ENCODE measurements around the gene DLG2.

DLG2 gene

DNA sequence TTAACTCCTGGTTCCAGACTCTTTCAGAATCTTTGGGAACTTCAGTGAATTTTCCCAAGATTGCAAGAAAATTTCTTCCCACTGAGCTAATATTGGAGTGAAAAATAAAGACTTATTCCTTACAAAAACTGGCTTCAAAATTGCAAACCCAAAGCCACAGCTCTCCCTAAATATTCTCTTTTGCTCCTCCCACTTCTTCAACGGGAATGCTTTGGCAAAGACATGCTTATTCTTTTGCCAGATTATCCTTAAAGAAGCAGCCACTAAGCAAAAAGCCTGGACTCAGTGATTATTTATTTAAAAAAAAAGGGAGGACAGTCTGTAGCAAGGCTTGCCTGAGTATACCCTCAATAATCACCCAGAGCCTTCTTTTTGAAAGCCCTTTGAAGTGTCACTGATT lies 1438.6 kb downstream of the DLG2 start:
- in situ Hi-C loops (cut with HindIII; ENCODE audit: low sequenced_read_pairs): no loop called here

DNA sequence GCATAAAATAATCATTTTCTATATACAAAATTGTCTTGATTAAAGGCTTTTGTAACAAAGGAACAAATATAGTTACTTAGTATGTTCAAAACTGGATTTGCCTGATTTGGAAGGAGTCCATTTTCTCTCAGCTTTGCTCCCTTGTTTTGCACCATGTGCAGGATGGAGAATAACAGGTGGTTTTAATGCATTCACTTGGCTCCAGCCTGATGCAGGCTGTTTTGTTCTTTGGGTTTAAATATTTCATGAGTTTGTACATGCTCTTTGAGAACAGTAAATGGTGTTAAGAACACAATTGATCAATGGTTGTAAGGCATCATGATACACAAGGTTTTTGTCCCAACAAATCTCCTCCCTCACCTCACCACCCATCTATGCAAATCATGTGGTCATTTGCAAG lies 1454.1 kb downstream of the DLG2 start:
- in situ Hi-C loops (cut with HindIII; ENCODE audit: low sequenced_read_pairs): no loop called here

DNA sequence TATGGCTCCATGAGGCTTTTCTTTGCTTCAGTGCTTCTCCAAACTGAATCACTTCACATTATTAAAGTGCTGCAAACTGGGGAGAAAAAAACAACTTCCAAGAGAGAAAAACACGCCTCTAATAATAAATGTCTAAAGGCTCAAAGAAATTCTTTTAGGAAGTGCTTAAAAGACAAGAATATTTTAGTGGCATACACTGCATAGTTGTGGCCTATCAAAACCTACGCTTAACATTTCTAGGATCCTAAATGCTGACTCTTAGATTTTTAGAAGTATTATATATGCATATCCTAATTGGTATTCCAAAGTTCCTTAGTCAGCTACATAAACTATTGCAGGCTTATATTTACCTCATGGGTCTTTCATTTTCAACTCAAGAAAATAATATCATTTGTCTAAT lies 1462.0 kb downstream of the DLG2 start:
- in situ Hi-C loops (cut with HindIII; ENCODE audit: low sequenced_read_pairs): no loop called here

DNA sequence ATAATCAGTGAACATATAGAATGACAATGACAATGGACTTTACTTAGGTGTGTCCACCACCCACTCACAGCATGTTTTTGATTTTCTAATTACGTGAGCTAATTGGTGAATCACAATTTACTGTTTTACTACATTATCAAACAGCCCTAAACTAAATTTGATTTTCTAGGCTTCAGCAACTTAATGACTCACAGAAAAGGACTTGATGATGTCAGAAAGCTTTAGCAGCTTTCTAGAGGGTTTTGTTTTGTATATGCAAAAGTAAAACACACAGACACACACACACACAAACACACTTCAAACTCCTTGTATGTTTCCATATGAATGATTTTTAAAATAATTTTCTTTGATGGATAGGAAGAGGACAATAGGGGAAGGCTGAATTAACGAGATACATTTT lies 1462.4 kb downstream of the DLG2 start:
- in situ Hi-C loops (cut with HindIII; ENCODE audit: low sequenced_read_pairs): no loop called here

DNA sequence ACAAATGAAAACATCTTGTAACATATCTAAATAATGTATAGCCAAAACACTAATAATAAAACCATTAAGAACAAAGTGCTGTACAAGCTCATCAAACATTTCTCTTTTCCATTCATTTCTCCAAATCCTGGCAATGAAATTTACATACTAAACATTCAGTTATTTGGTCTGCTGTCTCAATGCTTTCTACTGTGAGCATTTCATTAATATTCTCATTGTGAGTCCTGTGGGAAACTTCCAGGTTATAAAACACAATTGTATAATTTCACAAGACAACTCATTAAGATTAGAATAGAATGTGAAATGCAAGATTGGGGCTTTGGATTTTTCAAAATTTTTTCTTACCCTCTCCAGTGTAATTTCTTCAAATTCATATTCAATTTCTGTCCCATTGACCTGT lies 1464.0 kb downstream of the DLG2 start:
- in situ Hi-C loops (cut with HindIII; ENCODE audit: low sequenced_read_pairs): no loop called here

DNA sequence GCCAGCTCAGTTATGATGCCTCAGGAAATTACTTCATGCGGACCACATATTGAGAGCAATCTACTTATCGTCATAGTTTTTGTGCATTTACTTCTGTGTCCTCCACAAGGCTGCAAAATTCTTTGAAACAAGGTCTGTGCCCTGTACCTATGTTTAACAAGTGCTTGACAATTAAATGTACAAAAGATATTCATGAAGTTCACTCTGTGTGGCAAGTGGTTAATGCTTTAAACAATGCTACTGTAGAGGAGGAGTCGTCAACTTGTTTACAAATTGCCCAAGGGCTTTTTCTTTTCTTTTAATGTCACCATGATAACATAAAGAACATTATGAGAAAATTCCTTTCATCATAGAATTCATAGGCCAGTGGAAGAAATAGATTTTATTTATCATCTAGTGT lies 1469.5 kb downstream of the DLG2 start:
- in situ Hi-C loops (cut with HindIII; ENCODE audit: low sequenced_read_pairs): no loop called here

DNA sequence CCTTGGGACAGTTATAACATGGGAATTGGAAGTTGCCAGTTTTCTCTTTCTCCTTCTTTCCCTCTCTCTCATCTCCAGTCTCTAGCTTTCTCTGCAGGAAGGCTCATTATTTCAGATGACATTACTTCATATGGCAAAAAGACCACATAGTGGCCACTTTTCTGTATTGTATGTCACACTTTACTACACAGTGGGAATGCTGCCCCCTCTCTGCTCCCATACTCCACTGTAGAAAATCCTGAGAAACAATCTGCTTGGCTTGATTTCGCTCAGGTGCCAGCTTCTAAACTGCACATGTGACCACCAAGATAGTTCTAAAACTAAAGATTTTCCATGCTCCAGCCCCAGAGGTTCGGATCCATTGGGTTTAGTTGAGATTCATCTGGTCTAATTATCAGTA lies 1480.3 kb downstream of the DLG2 start:
- in situ Hi-C loops (cut with HindIII; ENCODE audit: low sequenced_read_pairs): no loop called here

DNA sequence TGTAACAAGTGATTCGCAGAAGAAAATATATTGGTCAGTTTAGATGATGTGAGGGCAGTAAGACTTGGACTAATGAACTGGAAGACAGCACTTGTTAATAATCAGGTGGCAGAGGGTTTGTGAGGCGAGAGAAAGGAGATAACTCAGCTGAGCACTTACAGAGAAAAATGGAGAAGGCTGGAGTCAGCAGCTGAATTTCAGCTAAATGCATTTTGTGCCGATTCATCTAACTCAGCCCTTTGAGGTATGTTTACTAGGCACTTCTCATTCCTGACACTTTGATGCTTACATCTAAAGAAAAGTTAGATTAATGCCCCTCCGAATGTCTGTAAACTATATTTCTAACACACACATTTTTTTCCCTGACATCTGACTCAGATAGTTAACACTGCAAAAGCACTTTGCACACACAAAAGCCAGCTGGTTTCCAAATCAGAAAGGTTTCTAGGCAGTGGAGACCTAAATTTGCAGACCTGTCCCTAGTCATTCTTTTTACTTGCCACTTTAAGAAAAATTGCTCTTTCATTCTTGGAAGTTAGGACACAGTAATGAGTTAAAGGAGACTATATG lies 1481.4 kb downstream of the DLG2 start:
- in situ Hi-C loops (cut with HindIII; ENCODE audit: low sequenced_read_pairs): no loop called here

DNA sequence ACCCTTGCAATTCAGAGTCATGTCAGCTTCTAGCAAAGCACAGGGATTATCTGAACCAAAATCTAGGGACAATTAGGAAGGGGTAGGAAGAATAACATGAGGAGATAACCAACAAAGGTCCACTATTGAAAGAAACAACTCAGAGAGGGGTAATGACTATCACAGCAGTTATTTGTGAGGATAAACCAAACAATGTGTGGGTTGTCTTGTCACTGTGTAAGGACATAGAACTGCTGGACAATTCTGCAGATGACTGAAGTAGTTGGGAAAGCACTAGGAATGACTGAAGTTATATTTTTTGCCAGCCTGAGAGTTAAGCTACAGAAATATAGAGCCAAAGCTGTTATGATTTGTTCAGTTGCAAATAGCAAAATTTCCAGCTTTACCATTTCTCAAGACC lies 1482.6 kb downstream of the DLG2 start:
- in situ Hi-C loops (cut with HindIII; ENCODE audit: low sequenced_read_pairs): no loop called here

DNA sequence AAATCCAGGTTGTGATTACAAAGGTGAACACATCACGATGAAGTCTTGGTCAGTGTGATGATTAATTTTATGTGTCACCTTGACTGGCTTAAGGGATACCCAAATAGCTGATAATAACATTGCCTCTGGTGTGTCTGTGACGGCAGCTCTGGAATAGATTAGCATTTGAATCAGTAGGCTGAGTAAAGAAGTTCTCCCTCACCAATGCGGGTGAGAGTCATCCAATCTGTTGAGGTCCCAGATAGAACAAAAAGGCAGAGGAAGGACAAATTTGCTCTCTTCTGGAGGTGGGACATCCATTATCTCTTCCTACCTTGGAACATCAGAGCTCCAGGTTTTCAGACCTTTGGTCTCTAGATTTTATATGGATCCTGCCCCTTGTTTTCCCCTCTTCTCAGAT lies 1484.7 kb downstream of the DLG2 start:
- in situ Hi-C loops (cut with HindIII; ENCODE audit: low sequenced_read_pairs): no loop called here

DNA sequence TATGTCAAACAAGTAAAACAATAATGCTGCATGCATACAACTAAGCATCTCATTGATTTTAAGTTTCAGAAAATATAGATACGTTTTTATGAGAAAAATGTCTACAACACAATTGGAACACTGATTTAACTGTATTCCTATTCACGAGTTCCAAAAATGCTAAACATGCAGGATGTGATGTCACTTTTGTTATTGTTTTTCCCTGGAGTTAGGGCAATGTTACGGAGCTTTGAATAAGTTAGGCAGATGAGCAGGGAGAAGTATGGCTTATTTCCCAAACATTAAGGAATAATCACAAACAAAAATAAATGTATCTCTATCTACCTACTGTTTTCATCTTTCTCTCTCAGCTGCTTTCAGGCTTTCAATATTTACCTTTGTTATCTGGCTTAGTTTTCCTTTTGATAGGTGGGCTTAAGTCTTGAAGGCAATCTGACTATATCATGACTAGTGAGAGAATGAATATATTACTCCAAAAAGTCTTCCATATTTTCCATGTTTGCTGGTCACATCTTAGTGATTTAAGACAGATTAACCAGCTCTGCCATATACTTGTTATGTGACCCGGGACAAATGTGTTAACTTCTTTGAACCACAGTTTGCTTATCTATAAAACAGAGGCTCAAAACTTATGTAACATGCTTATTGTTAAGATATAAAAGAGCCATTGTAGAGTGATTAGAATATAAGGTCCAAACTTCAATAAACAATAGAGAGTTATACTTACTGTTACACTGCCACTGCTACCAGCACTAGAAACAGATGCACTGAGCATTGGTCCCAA lies 1486.6 kb downstream of the DLG2 start:
- in situ Hi-C loops (cut with HindIII; ENCODE audit: low sequenced_read_pairs): no loop called here

DNA sequence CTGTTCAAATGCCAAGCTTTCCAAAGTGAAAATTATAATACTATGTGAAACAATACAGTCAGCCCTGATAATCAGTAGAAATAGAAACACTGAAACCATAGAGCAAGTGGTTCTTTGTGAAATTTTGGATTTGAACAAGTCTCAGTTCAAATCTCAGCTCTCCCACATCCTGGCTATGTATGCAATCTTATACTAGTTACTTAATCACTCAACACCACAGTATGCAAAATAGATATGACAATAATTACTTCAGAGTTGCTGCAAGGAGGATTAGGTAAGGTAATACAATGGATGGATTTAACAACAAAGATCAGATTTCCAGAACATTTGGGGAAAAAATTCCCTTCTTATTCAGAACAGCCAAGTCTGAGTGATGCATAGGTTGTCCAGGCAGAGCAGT lies 1489.2 kb downstream of the DLG2 start:
- in situ Hi-C loops (cut with HindIII; ENCODE audit: low sequenced_read_pairs): no loop called here

DNA sequence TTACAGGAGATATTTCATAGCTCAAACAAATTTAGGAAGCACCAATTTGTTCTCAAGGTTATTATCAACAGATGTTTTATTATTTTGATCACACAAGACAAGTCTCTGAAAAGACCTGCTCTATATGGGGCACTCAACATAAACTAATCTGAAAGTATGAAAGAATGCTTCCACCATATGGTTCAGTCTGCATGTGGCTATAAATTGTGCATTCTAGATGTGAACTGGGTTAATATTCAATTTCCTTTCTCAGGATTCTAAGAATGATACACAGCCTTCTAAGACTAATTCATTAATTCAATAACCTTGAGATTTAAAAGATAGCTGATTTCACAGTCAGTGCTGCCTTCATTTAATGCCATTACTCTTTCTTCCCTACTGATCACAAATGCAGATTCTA lies 1489.6 kb downstream of the DLG2 start:
- in situ Hi-C loops (cut with HindIII; ENCODE audit: low sequenced_read_pairs): no loop called here

DNA sequence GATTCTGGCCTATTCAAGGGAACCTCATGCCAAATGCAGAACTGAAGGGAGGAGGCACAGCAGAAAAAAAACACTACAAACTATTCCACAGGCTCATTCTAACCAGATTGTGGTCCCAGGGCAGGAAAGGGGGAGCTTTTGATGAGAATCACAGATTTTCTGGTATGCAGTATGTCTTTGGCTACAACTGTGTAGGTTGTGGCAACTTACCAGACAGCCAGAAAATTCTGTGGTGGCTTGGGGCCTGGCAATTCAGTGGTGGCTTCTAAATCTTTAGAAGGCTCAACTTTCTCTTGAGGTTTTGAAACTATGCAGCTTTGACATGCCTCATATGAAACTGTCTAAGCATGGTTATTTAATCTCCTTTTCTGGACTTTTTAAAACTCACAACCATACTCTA lies 1490.2 kb downstream of the DLG2 start:
- in situ Hi-C loops (cut with HindIII; ENCODE audit: low sequenced_read_pairs): no loop called here

DNA sequence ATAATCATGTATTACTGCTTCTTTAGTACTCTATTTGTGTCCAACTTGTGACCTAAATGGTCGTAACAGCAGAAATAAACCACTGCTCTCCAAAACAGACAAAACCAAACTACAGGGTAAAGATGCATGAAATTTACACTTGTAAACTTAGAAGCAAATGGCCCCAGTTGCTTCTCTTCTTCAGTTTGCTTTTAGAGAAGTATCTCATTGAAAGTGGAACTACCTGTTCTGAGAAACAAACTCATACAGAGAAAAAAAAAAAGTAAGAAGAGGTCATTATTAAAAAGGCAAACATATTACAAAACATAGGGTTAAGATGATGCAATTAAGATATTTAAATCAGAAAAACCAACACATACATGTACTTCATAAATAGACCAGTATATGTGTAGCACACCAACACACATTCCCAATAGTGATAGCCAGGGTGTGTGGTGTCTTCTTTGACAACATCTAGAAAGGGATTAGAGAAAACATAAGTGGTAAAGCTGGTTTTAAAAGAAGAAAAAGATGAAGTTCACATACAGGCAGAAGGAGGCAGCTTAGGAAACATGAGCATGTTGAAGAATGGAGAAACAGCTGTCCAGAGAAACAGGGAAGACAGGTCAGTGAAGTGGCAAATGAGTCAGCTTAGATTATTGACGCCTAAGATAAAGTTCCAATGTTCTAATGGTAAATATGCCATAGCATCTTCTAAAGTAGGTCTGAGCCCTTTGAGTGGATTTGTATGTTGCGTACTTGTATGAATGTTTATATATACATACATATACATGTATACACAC lies 1496.3 kb downstream of the DLG2 start:
- in situ Hi-C loops (cut with HindIII; ENCODE audit: low sequenced_read_pairs): no loop called here

DNA sequence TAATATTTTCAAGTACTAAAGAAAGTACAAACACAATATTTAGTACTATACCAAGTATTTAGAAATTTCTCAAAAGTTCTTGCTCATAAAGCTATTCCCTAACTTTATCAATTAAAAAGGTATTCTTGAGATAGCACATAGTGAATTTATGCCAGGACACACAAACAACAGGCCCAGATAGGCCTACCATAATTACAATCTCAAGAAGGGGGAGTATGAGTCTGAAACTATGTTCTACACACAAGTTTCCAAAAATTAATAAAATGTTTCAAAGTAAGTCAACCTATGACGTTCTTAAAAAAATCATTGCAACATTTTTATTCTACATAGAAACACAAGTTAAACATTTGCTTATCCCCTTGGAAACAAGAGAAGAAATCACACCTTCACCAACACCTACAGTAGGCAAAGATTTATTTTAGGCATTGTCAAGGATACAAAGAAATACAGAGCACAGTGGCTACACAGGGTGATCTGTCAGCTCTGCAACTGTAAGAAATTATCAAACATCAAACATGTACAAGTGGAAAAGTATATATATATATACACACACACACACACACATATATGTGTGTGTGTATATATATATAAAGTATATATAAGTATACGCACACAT lies 1497.1 kb downstream of the DLG2 start:
- in situ Hi-C loops (cut with HindIII; ENCODE audit: low sequenced_read_pairs): no loop called here

DNA sequence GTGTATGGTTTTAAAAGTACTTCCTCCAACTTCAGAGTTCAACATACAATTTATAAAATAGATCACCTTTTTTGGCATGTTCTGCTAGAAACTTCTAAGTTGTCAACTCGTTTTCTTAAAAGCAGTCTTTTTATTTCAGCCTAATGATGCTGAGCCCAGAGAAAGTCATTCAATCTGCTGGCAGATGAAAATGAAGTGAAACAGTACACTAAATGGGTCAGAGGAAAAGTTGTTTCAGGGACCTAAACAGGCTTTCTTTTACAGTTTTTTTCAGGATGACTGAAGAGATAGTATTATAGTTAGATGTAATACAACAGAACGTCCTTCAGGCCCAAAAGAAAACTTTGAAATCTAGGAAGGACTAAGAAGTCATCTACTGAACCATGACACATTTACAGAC lies 1498.3 kb downstream of the DLG2 start:
- in situ Hi-C loops (cut with HindIII; ENCODE audit: low sequenced_read_pairs): no loop called here

DNA sequence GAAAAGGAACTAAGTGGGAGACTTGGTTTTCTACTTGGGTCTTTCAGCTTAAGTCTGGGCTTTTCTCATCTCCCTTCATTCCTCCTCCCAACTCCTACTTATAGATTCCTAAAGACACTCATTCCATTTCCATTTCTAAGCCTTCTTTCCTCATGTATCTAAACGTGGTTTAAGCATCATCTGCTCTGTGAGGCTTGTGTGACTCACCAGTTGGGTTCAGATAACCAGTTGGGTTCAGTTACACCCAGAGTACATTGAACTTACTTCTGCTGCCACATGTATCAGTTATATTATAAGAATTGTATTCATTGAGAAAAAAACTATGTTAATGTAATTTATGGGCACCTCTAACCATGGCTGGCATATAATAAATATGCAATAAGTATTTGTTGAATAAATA lies 1509.8 kb downstream of the DLG2 start:
- in situ Hi-C loops (cut with HindIII; ENCODE audit: low sequenced_read_pairs): no loop called here

DNA sequence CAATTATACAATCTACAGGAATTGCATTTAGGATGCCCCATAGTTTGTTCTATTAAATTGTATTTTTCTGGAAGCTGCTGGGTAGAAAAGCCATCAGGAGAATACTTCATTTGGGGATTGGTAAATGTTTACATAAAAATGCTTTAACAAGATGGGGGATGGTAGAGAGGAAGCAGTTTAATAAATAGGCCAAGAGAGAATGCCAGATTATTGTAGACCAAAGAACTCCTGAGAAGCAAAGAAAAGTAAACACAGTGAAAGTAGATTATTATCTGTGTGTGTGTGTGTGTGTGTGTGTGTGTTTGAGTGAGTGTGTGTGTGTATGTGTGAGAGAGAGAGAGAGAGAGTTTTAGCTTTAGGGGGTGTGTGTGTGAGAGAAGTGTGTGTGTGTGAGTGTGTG lies 1520.6 kb downstream of the DLG2 start:
- in situ Hi-C loops (cut with HindIII; ENCODE audit: low sequenced_read_pairs): no loop called here

DNA sequence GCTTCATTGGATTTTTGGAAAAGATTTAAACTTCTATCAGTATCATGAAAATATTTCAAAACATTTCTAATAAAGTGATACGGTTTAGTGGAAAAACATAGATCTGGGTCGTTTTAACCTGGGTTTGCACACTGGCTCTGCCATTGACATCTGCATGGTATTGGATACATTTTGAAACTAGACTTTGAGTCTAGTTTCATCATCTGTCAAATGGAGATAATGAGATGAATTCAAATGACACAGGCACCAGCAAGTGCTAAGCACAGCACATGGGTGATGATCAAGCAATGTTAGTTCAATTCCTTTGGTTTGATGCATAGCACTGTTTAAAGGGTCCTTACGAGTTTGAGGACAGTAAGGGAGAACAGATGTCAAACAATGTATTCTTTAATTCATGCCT lies 1522.0 kb downstream of the DLG2 start:
- in situ Hi-C loops (cut with HindIII; ENCODE audit: low sequenced_read_pairs): no loop called here

DNA sequence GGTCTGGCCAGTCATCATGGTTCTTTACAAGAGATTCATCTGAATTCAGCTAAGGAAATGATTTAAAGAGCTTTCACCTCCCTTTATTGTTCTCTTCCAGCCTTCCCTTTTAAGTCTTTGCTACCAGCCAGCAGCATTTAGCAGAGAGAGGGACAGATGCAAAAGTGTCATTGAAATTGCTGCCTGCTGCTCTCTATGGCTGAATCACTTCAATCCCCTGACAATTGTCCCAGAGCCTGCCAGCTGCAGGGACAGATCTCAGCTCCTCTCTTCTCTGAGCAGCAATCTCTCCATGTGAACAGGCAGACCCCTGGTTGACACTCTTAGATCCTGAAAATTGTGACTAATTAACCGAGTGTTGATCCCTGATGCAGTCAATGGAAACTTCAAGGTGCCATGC lies 1524.0 kb downstream of the DLG2 start:
- in situ Hi-C loops (cut with HindIII; ENCODE audit: low sequenced_read_pairs): no loop called here

DNA sequence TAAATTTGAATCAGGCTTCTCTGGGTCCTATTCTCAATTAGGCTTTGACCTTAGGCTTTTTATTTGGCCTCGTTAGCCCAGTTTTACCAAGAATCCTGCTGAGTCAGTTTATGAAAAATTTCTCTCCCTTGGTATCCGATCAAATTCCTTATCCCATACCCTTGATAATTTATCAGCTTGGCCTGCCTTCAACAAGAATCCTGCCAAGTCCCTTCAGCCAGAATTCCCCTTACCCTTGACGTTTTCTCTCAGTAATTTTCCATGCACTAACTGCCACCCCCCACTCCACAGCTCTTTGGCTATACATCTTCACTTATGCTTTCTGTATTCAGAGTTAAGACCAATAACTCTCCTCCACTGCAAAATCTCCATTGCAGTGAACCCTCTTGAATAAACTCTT lies 1530.0 kb downstream of the DLG2 start:
- in situ Hi-C loops (cut with HindIII; ENCODE audit: low sequenced_read_pairs): no loop called here

Measured in DLD1 (cell line).